HCT116 (cell line): ENCODE results near the gene ANXA6. TPM values are rescaled to one million over a fixed set of nuclear protein-coding genes. Genes with fewer than 3 reads are reported as not detected.

Source experiments
- ATAC-seq: fragments of 200-7000 bp; cut with Tn5 transposase; 2 replicates; pipeline ENCODE4 v1.9.1; 2020; ENCODE audit warnings: mild to moderate bottlenecking, moderate library complexity
- BruUV-seq: library from RNA; stranded (reverse); fragments of 400-500 nt; replicated peaks from 2 replicates; lab custom pipeline; 2021; lab: Mats Ljungman, UMichigan
- CTCF ChIA-PET: fragments of 300-600 bp; sonication (Branson Sonifier 250); formaldehyde crosslinking; loops from one replicate; lab custom pipeline; 2021; ENCODE audit warnings: antibody characterized with exemption; lab: Charles Lee
- POLR2A ChIA-PET: fragments of 300-600, 350-600 bp; sonication (Branson Sonifier 250); formaldehyde crosslinking; loops from one replicate; lab custom pipeline; 2021; ENCODE audit warnings: antibody characterized with exemption; lab: Charles Lee
- RAD21 ChIA-PET, 2 experiments: fragments of 300-600 bp; sonication (Branson Sonifier 250); formaldehyde crosslinking; loops; one replicate each; lab custom pipeline; 2023; ENCODE audit warnings: low total read pairs in 2 of 2; ENCODE audit not compliant: uncharacterized antibody in 2 of 2, unreplicated experiment in 2 of 2, low non-redundant PET in 1 of 2; lab: Charles Lee
- DNase-seq: peaks from one replicate; pipeline ENCODE4 v3.0.0-alpha.2; 2010; ENCODE audit warnings: low read depth, low spot score
- H2AFZ ChIP-seq: fragments of 200-600 bp; shearing (Covaris generic), sonication (generic); 2 replicates; pipeline ENCODE4 v1.6.1; 2017; ENCODE audit warnings: low read depth, mixed run types, mixed read lengths, antibody characterized with exemption, low read length; ENCODE audit not compliant: poor library complexity, severe bottlenecking
- H3K27ac ChIP-seq: 2 replicates; pipeline ENCODE4 v1.5.1; 2012; ENCODE audit warnings: low read depth, low read length
- H3K27me3 ChIP-seq: fragments of 200-600 bp; sonication (generic); 2 replicates; pipeline ENCODE4 v1.6.1; 2016; ENCODE audit warnings: mixed run types, low read length, mixed read lengths; ENCODE audit not compliant: insufficient read depth
- H3K36me3 ChIP-seq, 2 experiments: fragments of 200-500 bp in 1 of 2; fragments of 200-600 bp in 1 of 2; sonication (Bioruptor generic) in 1 of 2; sonication (generic) in 1 of 2; 2 replicates each; pipeline versions ENCODE4 v1.5.1 to v1.6.1; 2014 to 2016; ENCODE audit warnings: low read length in 2 of 2, inconsistent platforms in 1 of 2, mixed read lengths in 1 of 2, mixed run types in 1 of 2; ENCODE audit not compliant: insufficient read depth in 2 of 2, control insufficient read depth in 1 of 2
- H3K4me1 ChIP-seq, 2 experiments: fragments of 200-600 bp in 1 of 2; sonication (generic) in 1 of 2; 2 replicates each; pipeline versions ENCODE4 v1.5.1 to v1.6.1; 2012 to 2017; ENCODE audit warnings: low read length in 2 of 2, inconsistent platforms in 1 of 2, mild to moderate bottlenecking in 1 of 2, mixed read lengths in 1 of 2, mixed run types in 1 of 2, moderate library complexity in 1 of 2; ENCODE audit not compliant: insufficient read depth in 2 of 2, control insufficient read depth in 1 of 2
- H3K4me2 ChIP-seq: fragments of 200-600 bp; sonication (generic); 2 replicates; pipeline ENCODE4 v1.6.1; 2017; ENCODE audit warnings: mixed run types, low read length, mixed read lengths
- H3K4me3 ChIP-seq, 2 experiments: fragments of 200-600 bp in 1 of 2; sonication (generic) in 1 of 2; replicated peaks in 1 of 2; 2 replicates each; pipeline ENCODE4 v1.5.1; 2011 to 2016; ENCODE audit warnings: low read length in 2 of 2, control low read depth in 1 of 2, low read depth in 1 of 2, mild to moderate bottlenecking in 1 of 2, mixed read lengths in 1 of 2, mixed run types in 1 of 2
- H3K79me2 ChIP-seq: fragments of 200-600 bp; sonication (generic); 2 replicates; pipeline ENCODE4 v1.6.1; 2017; ENCODE audit warnings: mild to moderate bottlenecking, mixed run types, low read length, moderate library complexity, mixed read lengths; ENCODE audit not compliant: insufficient read depth
- H3K9ac ChIP-seq: fragments of 200-600 bp; sonication (generic); 2 replicates; pipeline ENCODE4 v1.6.1; 2016; ENCODE audit warnings: low read length, mixed read lengths
- H3K9me2 ChIP-seq: fragments of 200-600 bp; sonication (generic), shearing (Covaris generic); 2 replicates; pipeline ENCODE4 v1.6.1; 2017; ENCODE audit warnings: mixed run types, mild to moderate bottlenecking, moderate library complexity; ENCODE audit not compliant: insufficient read depth
- H3K9me3 ChIP-seq, 2 experiments: fragments of 200-500 bp in 1 of 2; fragments of 200-600 bp in 1 of 2; sonication (Bioruptor generic) in 1 of 2; sonication (generic) in 1 of 2; 2 replicates each; pipeline ENCODE4 v1.6.1; 2014 to 2017; ENCODE audit warnings: low read length in 2 of 2, mixed read lengths in 2 of 2, inconsistent platforms in 1 of 2, low read depth in 1 of 2, mild to moderate bottlenecking in 1 of 2, mixed run types in 1 of 2, moderate library complexity in 1 of 2; ENCODE audit not compliant: control insufficient read depth in 1 of 2, insufficient read depth in 1 of 2
- H4K20me1 ChIP-seq: fragments of 200-600 bp; sonication (generic), shearing (Covaris generic); 2 replicates; pipeline ENCODE4 v1.6.1; 2017; ENCODE audit warnings: mixed run types, mild to moderate bottlenecking, moderate library complexity; ENCODE audit not compliant: insufficient read depth
- CBX3 ChIP-seq: IDR thresholded peaks from 2 replicates; pipeline ENCODE4 v1.6.1; 2012; ENCODE audit warnings: low read depth
- CEBPB ChIP-seq: IDR thresholded peaks from 2 replicates; pipeline ENCODE4 v1.6.1; 2012; ENCODE audit warnings: low read depth
- ELF1 ChIP-seq: IDR thresholded peaks from 2 replicates; pipeline ENCODE4 v1.6.1; 2012; ENCODE audit warnings: low read depth, borderline replicate concordance
- EZH2 ChIP-seq: fragments of 200-600 bp; sonication (generic); IDR thresholded peaks from 2 replicates; pipeline ENCODE4 v1.6.1; 2017; ENCODE audit warnings: antibody characterized with exemption, mixed run types
- EZH2phosphoT487 ChIP-seq: fragments of 200-600 bp; IDR thresholded peaks from 2 replicates; pipeline ENCODE4 v1.6.1; 2018; ENCODE audit warnings: antibody characterized with exemption, borderline replicate concordance
- POLR2A ChIP-seq: IDR thresholded peaks from 2 replicates; pipeline ENCODE4 v1.7.0; 2011; ENCODE audit warnings: borderline replicate concordance; ENCODE audit not compliant: insufficient read depth, insufficient read length; ENCODE audit errors: extremely low read depth
- POLR2AphosphoS5 ChIP-seq: IDR thresholded peaks from 2 replicates; pipeline ENCODE4 v1.6.1; 2011; ENCODE audit warnings: mild to moderate bottlenecking, low read depth, low read length, moderate library complexity
- RAD21 ChIP-seq: IDR thresholded peaks from 2 replicates; pipeline ENCODE4 v1.6.1; 2012; ENCODE audit warnings: low read depth, mild to moderate bottlenecking
- SIN3A ChIP-seq: IDR thresholded peaks from 2 replicates; pipeline ENCODE4 v1.6.1; 2012; ENCODE audit warnings: low read depth
- intact Hi-C: fragments of 100-400 bp; cut with micrococcal nuclease; formaldehyde crosslinking; loops from 2 replicates; pipeline ENCODE4 v1.10.0; 2022
- total RNA-seq: library from RNA; stranded (reverse); gene quantifications from one replicate; pipeline ENCODE4 v1.2.1, GENCODE V29; 2021; ENCODE audit not compliant: unreplicated experiment
- TF ChIP-seq, protein P1 (sequence below): IDR thresholded peaks from 2 replicates; pipeline ENCODE4 v1.6.1; 2012; ENCODE audit warnings: low read depth
- TF ChIP-seq, protein P2 (sequence below): IDR thresholded peaks from 2 replicates; pipeline ENCODE4 v1.6.1; 2011; ENCODE audit warnings: mild to moderate bottlenecking, low read length, moderate library complexity; ENCODE audit not compliant: insufficient replicate concordance; ENCODE audit errors: extremely low read depth
- TF ChIP-seq, protein P3 (sequence below): IDR thresholded peaks from 2 replicates; pipeline ENCODE4 v1.6.1; 2012

The ANXA6 gene
- total RNA-seq, 1 experiment from 2014 or later = 71.9 TPM

DNA sequence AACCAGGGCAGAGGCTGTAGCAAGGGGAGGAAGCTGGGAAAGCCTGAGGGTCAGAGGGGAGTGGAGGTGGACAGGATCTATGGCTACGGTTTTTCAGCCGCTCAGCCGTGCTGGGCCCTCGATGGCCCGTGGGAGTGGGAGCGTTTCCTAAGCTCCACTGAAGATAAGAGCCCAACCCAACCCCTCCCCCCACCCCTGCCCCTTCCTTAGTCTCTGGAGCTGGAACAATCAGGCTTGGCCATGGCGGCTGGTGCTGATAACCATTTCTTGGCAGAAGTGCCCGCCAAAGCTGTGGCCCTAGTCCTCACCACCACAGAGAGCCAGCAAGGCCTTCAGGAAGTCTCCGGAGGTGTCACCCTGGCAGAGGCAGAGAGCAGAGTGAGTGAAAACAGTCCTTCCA is 56.4 kb downstream of the ANXA6 start:
- RAD21 ChIA-PET = no interaction called here
- Histone ChIP-seq H3K79me2 (no peaks in the 10 kb centered on the region), H3K9ac (no peak overlapping the region), H3K4me2 (no peak overlapping the region), H3K36me3 (no peaks in the 10 kb centered on the region), H3K4me1 (no peaks in the 10 kb centered on the region), H3K27ac (no peak overlapping the region), H3K9me3 (no peaks in the 10 kb centered on the region), H3K9me2 (no peaks in the 10 kb centered on the region), H3K4me3 (no peak overlapping the region), H2AFZ (no peak overlapping the region), H4K20me1 (no peaks in the 10 kb centered on the region)
- POLR2A ChIA-PET = no interaction called here
- CTCF ChIA-PET = no interaction called here
- BruUV-seq = no TSS peak
- ATAC-seq (no peak), DNase-seq (no peak)
- intact Hi-C loops = no loop called here
- TF ChIP-seq, protein P1, sequence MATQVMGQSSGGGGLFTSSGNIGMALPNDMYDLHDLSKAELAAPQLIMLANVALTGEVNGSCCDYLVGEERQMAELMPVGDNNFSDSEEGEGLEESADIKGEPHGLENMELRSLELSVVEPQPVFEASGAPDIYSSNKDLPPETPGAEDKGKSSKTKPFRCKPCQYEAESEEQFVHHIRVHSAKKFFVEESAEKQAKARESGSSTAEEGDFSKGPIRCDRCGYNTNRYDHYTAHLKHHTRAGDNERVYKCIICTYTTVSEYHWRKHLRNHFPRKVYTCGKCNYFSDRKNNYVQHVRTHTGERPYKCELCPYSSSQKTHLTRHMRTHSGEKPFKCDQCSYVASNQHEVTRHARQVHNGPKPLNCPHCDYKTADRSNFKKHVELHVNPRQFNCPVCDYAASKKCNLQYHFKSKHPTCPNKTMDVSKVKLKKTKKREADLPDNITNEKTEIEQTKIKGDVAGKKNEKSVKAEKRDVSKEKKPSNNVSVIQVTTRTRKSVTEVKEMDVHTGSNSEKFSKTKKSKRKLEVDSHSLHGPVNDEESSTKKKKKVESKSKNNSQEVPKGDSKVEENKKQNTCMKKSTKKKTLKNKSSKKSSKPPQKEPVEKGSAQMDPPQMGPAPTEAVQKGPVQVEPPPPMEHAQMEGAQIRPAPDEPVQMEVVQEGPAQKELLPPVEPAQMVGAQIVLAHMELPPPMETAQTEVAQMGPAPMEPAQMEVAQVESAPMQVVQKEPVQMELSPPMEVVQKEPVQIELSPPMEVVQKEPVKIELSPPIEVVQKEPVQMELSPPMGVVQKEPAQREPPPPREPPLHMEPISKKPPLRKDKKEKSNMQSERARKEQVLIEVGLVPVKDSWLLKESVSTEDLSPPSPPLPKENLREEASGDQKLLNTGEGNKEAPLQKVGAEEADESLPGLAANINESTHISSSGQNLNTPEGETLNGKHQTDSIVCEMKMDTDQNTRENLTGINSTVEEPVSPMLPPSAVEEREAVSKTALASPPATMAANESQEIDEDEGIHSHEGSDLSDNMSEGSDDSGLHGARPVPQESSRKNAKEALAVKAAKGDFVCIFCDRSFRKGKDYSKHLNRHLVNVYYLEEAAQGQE = no peak
- no peak for TF ChIP-seq RAD21
- TF ChIP-seq CEBPB = no peak
- TF ChIP-seq, protein P2, sequence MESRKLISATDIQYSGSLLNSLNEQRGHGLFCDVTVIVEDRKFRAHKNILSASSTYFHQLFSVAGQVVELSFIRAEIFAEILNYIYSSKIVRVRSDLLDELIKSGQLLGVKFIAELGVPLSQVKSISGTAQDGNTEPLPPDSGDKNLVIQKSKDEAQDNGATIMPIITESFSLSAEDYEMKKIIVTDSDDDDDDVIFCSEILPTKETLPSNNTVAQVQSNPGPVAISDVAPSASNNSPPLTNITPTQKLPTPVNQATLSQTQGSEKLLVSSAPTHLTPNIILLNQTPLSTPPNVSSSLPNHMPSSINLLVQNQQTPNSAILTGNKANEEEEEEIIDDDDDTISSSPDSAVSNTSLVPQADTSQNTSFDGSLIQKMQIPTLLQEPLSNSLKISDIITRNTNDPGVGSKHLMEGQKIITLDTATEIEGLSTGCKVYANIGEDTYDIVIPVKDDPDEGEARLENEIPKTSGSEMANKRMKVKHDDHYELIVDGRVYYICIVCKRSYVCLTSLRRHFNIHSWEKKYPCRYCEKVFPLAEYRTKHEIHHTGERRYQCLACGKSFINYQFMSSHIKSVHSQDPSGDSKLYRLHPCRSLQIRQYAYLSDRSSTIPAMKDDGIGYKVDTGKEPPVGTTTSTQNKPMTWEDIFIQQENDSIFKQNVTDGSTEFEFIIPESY = no peak
- no peak for TF ChIP-seq SIN3A
- no peak for TF ChIP-seq POLR2AphosphoS5
- no peak for TF ChIP-seq POLR2A
- TF ChIP-seq ELF1 = no peak
- no peak for TF ChIP-seq CBX3
- TF ChIP-seq, protein P3, sequence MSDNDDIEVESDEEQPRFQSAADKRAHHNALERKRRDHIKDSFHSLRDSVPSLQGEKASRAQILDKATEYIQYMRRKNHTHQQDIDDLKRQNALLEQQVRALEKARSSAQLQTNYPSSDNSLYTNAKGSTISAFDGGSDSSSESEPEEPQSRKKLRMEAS = no peak
- no peak for TF ChIP-seq EZH2phosphoT487
- TF ChIP-seq EZH2 = no peak
- TF ChIP-seq, all 23 proteins: peak for 0
- no peaks in the 10 kb centered on the region for H3K27me3 ChIP-seq
